ENCODE data around the gene PTK7. TPM values are rescaled to one million over a fixed set of nuclear protein-coding genes. Genes with fewer than 3 reads are reported as not detected.

Gene PTK7
- total and polyA plus RNA-seq, 2 of the 8 experiments (the other 6 are each of a cell fraction or from before 2014, with no cell fraction given), result 110 to 138 TPM

DNA sequence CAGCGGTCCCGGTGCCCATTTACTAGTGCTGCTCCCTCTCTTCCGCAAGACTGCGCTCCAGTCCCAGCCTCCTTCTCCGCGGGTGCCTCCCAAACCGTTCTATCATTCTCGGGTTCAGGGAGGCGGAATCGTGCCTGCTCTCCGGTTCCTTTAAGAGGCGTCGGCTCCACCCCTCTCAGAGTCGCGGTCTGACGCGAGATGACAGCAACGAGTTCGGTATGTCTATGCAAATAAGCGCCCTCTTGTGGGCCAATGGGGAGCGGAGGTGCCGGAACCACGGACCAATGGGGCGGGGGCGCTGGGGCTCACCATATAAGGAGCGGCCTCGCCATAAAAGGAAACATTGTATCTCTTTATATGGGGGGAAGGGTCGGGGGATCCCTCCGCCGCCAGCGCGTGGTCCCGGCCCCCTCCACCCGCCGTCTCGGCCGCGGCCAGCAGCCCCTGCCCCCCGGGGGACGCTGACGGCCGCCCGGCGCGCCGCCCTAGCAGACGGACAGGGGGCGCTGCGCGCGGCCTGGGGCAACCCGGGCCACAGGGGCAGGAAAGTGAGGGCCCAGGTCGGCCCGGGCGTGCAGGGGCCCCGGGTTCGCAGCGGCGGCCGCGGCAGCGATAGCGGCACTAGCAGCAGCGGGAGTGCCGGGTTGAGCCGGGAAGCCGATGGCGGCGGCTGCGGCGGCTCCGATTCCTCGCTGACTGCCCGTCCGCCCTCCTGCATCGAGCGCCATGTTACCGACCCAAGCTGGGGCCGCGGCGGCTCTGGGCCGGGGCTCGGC, 95.0 kb downstream of the PTK7 start, which contains the start of gene SRF (continued):
- TF ChIP-seq SAP30 (IDR thresholded peaks at IDR 0.05; ENCODE audit: insufficient read depth, insufficient replicate concordance, low read length), result no peak
- TF ChIP-seq EGR1 (IDR thresholded peaks at IDR 0.05; ENCODE audit: borderline replicate concordance, low read depth, low read length), result peak; percentile 67
- TF ChIP-seq CTBP2 (IDR thresholded peaks at IDR 0.05; ENCODE audit: borderline replicate concordance, insufficient read depth, insufficient read length, low read length), result no peak
- TF ChIP-seq CREB1 (IDR thresholded peaks at IDR 0.05), result peak; percentile 86
- TF ChIP-seq MAFK (IDR thresholded peaks at IDR 0.05; ENCODE audit: low read depth, low read length), result no peak
- peak; percentile 64; the same call in 1 of the 2 replicates for TF ChIP-seq TCF12 (IDR thresholded peaks at IDR 0.05; ENCODE audit: low read depth, low read length)
- no peak; the same call in 1 of the 2 replicates for TF ChIP-seq CHD1 (IDR thresholded peaks at IDR 0.05; ENCODE audit: low read depth, low read length)
- TF ChIP-seq CEBPB (IDR thresholded peaks at IDR 0.05; ENCODE audit: low read depth, low read length), result no peak; the same call in 1 of the 2 replicates
- TF ChIP-seq NANOG (IDR thresholded peaks at IDR 0.05; ENCODE audit: insufficient read depth, low read depth, low read length, poor library complexity, severe bottlenecking), result peak; percentile 29
- TF ChIP-seq POLR2A (IDR thresholded peaks at IDR 0.05; ENCODE audit: control extremely low read depth in 1 of 2, low read depth in 2 of 2, low read length in 2 of 2), result peak in 1 of 2 experiments; percentile 94; a peak in 2 of 3 replicates
- no peak for TF ChIP-seq POU5F1 (IDR thresholded peaks at IDR 0.05; ENCODE audit: low read depth, low read length)
- TF ChIP-seq, protein P1, sequence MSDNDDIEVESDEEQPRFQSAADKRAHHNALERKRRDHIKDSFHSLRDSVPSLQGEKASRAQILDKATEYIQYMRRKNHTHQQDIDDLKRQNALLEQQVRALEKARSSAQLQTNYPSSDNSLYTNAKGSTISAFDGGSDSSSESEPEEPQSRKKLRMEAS (IDR thresholded peaks at IDR 0.05), result peak; percentile 74
- TF ChIP-seq RXRA (IDR thresholded peaks at IDR 0.05; ENCODE audit: insufficient read depth, low read depth, low read length), result no peak
- TF ChIP-seq SRF (IDR thresholded peaks at IDR 0.05; ENCODE audit: low read depth, low read length), result peak; percentile 99
- TF ChIP-seq EP300 (IDR thresholded peaks at IDR 0.05; ENCODE audit: borderline replicate concordance in 1 of 2, low read depth in 2 of 2, low read length in 2 of 2), result peak in 1 of 2 experiments; percentile 86; a peak in 2 of 3 replicates
- TF ChIP-seq SIN3A (conservative IDR thresholded peaks at IDR 0.05 in 1 of 2, IDR thresholded peaks at IDR 0.05 in 1 of 2; ENCODE audit: low read depth in 1 of 2, low read length in 2 of 2), result 0 out of 4 replicates have a peak, but pooled peaks of 1 of the 2 experiments have one; percentile 2
- no peak; the same call in 1 of the 2 replicates for TF ChIP-seq GABPA (IDR thresholded peaks at IDR 0.05; ENCODE audit: borderline replicate concordance, insufficient read depth, low read length)
- TF ChIP-seq TEAD4 (IDR thresholded peaks at IDR 0.05; ENCODE audit: low read depth, low read length), result no peak
- no peak for TF ChIP-seq SP4 (IDR thresholded peaks at IDR 0.05; ENCODE audit: low read length)
- TF ChIP-seq SP2 (IDR thresholded peaks at IDR 0.05; ENCODE audit: low read length), result no peak
- TF ChIP-seq SUZ12 (IDR thresholded peaks at IDR 0.05; ENCODE audit: low read length), result no peak
- TF ChIP-seq, protein P2, sequence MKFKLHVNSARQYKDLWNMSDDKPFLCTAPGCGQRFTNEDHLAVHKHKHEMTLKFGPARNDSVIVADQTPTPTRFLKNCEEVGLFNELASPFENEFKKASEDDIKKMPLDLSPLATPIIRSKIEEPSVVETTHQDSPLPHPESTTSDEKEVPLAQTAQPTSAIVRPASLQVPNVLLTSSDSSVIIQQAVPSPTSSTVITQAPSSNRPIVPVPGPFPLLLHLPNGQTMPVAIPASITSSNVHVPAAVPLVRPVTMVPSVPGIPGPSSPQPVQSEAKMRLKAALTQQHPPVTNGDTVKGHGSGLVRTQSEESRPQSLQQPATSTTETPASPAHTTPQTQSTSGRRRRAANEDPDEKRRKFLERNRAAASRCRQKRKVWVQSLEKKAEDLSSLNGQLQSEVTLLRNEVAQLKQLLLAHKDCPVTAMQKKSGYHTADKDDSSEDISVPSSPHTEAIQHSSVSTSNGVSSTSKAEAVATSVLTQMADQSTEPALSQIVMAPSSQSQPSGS (IDR thresholded peaks at IDR 0.05; ENCODE audit: low read length), result no peak
